Fibroblast of lung (primary cell): ENCODE data around the gene ATP5PB. TPM values are rescaled to one million over a fixed set of nuclear protein-coding genes. Genes with fewer than 3 reads are reported as not detected.

Experiments
- DNase-seq, 2 donors: peaks; one replicate each; pipeline versions ENCODE4 v3.0.0 to v3.0.0-alpha.2; 2010; ENCODE audit warnings: low read depth in 2 of 2
- H2AFZ ChIP-seq: 2 replicates; pipeline ENCODE4 v1.5.1; 2012; ENCODE audit warnings: low read length, control low read depth, inconsistent platforms
- H3K27ac ChIP-seq: 2 replicates; pipeline ENCODE4 v1.5.1; 2011; ENCODE audit warnings: low read length, control low read depth; ENCODE audit not compliant: insufficient read depth
- H3K27me3 ChIP-seq: 2 replicates; pipeline ENCODE4 v1.5.1; 2011; ENCODE audit warnings: mild to moderate bottlenecking, low read length; ENCODE audit not compliant: control insufficient read depth, insufficient read depth
- H3K36me3 ChIP-seq: 2 replicates; pipeline ENCODE4 v1.5.1; 2011; ENCODE audit warnings: low read length; ENCODE audit not compliant: control insufficient read depth, insufficient read depth
- H3K4me1 ChIP-seq: 2 replicates; pipeline ENCODE4 v1.5.1; 2011; ENCODE audit warnings: low read length; ENCODE audit not compliant: control insufficient read depth, insufficient read depth; ENCODE audit errors: extremely low read depth
- H3K4me2 ChIP-seq: 2 replicates; pipeline ENCODE4 v1.5.1; 2011; ENCODE audit warnings: low read length, control low read depth; ENCODE audit not compliant: insufficient read depth; ENCODE audit errors: extremely low read depth
- H3K4me3 ChIP-seq, 4 experiments: fragments of 200-600 bp in 1 of 4; sonication (generic) in 1 of 4; replicated peaks in 1 of 4; 2 replicates each; pipeline ENCODE4 v1.5.1; 2011 to 2016; ENCODE audit warnings: low read length in 4 of 4, low read depth in 3 of 4, mild to moderate bottlenecking in 3 of 4, control low read depth in 2 of 4, inconsistent platforms in 1 of 4, mixed read lengths in 1 of 4; ENCODE audit not compliant: insufficient read depth in 1 of 4; ENCODE audit errors: control extremely low read depth in 1 of 4
- H3K79me2 ChIP-seq: 2 replicates; pipeline ENCODE4 v1.5.1; 2012; ENCODE audit warnings: mild to moderate bottlenecking, low read length, inconsistent platforms; ENCODE audit not compliant: control insufficient read depth, insufficient read depth
- H3K9ac ChIP-seq: 2 replicates; pipeline ENCODE4 v1.5.1; 2011; ENCODE audit warnings: mild to moderate bottlenecking, low read length, control low read depth; ENCODE audit not compliant: insufficient read depth
- H3K9me3 ChIP-seq: 2 replicates; pipeline ENCODE4 v1.5.1; 2012; ENCODE audit warnings: low read depth, low read length; ENCODE audit not compliant: control insufficient read depth, insufficient read depth
- H4K20me1 ChIP-seq: 2 replicates; pipeline ENCODE4 v1.5.1; 2011; ENCODE audit warnings: low read length; ENCODE audit not compliant: control insufficient read depth, insufficient read depth; ENCODE audit errors: extremely low read depth
- EZH2 ChIP-seq: IDR thresholded peaks from 2 replicates; pipeline ENCODE4 v1.5.1; 2012; ENCODE audit warnings: low read length, control low read depth, mild to moderate bottlenecking; ENCODE audit errors: missing control alignments
- polyA plus RNA-seq, 2 donors: library from polyadenylated mRNA; depleted of rRNA in 1 of 2; stranded (reverse) in 1 of 2; unstranded in 1 of 2; fragments of >200 nt; gene quantifications; 2 replicates each; pipeline ENCODE4 v1.2.1, GENCODE V29; 2011 to 2012; ENCODE audit warnings: missing spikeins in 1 of 2
- total RNA-seq: library from RNA; depleted of rRNA; stranded (reverse); fragments of >200 nt; gene quantifications from 2 replicates; pipeline ENCODE4 v1.2.1, GENCODE V29; 2014
- TF ChIP-seq, protein P1 (sequence below), 2 donors: IDR thresholded peaks in 1 of 2; conservative IDR thresholded peaks in 1 of 2; 1 replicate in 1 of 2; 2 replicates in 1 of 2; pipeline ENCODE4 v1.5.1; 2011 to 2012; ENCODE audit warnings: low read length in 2 of 2, control low read depth in 1 of 2, inconsistent platforms in 1 of 2, low read depth in 1 of 2, mild to moderate bottlenecking in 1 of 2

Gene ATP5PB
- total and polyA plus RNA-seq, 2 donors (not counting 1 experiment from before 2014, with no cell fraction given): 162 to 417 TPM

DNA sequence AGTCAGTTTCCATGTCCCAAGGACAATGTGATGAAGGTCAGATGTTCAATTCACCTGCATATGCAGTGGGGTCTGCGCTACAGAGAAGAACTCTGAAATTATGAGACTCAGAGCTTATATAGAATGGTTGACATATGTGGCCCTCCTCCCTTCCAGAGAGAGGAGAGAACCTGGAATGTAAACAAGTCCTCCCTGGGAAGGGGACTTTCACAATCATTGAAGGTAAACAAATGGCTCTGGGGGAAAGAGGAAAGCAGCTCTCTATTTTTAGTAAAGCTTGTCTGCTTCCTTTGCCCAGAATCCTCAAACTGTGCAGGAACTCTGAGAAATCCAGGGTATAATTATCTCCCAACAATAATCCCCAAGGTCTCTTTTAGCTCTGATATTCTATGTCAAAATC lies 31.5 kb upstream of the ATP5PB start:
- Histone ChIP-seq H3K27ac (no peak overlapping the region), H4K20me1 (no peaks in the 10 kb centered on the region), H2AFZ (no peak overlapping the region), H3K27me3 (no peaks in the 10 kb centered on the region), H3K9me3 (no peaks in the 10 kb centered on the region), H3K4me2 (no peak overlapping the region), H3K36me3 (no peaks in the 10 kb centered on the region), H3K9ac (no peak overlapping the region), H3K4me1 (no peaks in the 10 kb centered on the region), H3K4me3 (no peak overlapping the region), H3K79me2 (no peaks in the 10 kb centered on the region)
- TF ChIP-seq EZH2: no peak
- TF ChIP-seq, protein P1, sequence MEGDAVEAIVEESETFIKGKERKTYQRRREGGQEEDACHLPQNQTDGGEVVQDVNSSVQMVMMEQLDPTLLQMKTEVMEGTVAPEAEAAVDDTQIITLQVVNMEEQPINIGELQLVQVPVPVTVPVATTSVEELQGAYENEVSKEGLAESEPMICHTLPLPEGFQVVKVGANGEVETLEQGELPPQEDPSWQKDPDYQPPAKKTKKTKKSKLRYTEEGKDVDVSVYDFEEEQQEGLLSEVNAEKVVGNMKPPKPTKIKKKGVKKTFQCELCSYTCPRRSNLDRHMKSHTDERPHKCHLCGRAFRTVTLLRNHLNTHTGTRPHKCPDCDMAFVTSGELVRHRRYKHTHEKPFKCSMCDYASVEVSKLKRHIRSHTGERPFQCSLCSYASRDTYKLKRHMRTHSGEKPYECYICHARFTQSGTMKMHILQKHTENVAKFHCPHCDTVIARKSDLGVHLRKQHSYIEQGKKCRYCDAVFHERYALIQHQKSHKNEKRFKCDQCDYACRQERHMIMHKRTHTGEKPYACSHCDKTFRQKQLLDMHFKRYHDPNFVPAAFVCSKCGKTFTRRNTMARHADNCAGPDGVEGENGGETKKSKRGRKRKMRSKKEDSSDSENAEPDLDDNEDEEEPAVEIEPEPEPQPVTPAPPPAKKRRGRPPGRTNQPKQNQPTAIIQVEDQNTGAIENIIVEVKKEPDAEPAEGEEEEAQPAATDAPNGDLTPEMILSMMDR (conservative IDR thresholded peaks at IDR 0.05 in 1 of 2, IDR thresholded peaks at IDR 0.05 in 1 of 2; ENCODE audit: low read depth in 1 of 2, low read length in 2 of 2): no peak
- DNase-seq: peak in 1 of 2 donors; percentile 72

GRCh38 chr1:111419037-111419436 lies 30.2 kb upstream of the ATP5PB start:
- no peak overlapping the region for H3K4me2 ChIP-seq
- H4K20me1 ChIP-seq: no peaks in the 10 kb centered on the region
- H3K4me3 ChIP-seq: no peak overlapping the region
- H3K79me2 ChIP-seq: no peaks in the 10 kb centered on the region
- no peaks in the 10 kb centered on the region for H3K27me3 ChIP-seq
- H3K4me1 ChIP-seq: no peaks in the 10 kb centered on the region
- TF ChIP-seq, protein P1 (conservative IDR thresholded peaks at IDR 0.05 in 1 of 2, IDR thresholded peaks at IDR 0.05 in 1 of 2; ENCODE audit: low read depth in 1 of 2, low read length in 2 of 2): no peak
- no peak for TF ChIP-seq EZH2
- no peak overlapping the region for H2AFZ ChIP-seq
- H3K36me3 ChIP-seq: no peaks in the 10 kb centered on the region
- H3K27ac ChIP-seq: no peak overlapping the region
- H3K9ac ChIP-seq: no peak overlapping the region
- H3K9me3 ChIP-seq: no peaks in the 10 kb centered on the region
- no peak for DNase-seq

DNA sequence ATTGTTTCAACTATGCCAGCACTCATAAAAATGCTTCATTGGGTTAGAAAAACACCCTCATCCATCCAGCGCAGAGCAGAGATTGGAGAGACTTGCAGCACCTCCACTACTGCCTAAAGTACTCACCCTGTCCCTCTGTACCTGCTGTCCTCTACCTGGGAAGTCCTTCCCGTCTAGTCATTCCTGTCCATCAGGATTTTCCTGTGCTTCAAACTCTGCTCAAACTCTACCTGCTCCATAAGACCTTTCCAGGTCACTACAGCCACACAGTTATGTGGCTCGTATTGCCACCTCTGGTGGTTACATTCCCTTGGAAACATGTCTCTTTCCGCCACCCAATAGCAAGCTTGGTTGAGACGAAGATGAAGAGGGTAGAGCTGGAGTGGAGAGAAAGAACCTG lies 28.9 kb upstream of the ATP5PB start:
- no peaks in the 10 kb centered on the region for H3K79me2 ChIP-seq
- TF ChIP-seq EZH2: no peak
- TF ChIP-seq, protein P1 (conservative IDR thresholded peaks at IDR 0.05 in 1 of 2, IDR thresholded peaks at IDR 0.05 in 1 of 2; ENCODE audit: low read depth in 1 of 2, low read length in 2 of 2): no peak
- H3K27me3 ChIP-seq: peaks cover 4% of the 10 kb centered on the region
- H3K4me1 ChIP-seq: no peaks in the 10 kb centered on the region
- H4K20me1 ChIP-seq: no peaks in the 10 kb centered on the region
- H3K4me3 ChIP-seq: no peak overlapping the region
- no peaks in the 10 kb centered on the region for H3K36me3 ChIP-seq
- H2AFZ ChIP-seq: no peak overlapping the region
- H3K4me2 ChIP-seq: no peak overlapping the region
- H3K27ac ChIP-seq: no peak overlapping the region
- no peak for DNase-seq
- no peaks in the 10 kb centered on the region for H3K9me3 ChIP-seq
- H3K9ac ChIP-seq: no peak overlapping the region
